SW480 (cell line): ENCODE measurements around the gene RNF25.

ENCODE experiments used
- DNase-seq: peaks from one replicate; pipeline ENCODE4 v3.0.0-alpha.2; 2016; ENCODE audit warnings: low spot score

Gene RNF25, protein sequence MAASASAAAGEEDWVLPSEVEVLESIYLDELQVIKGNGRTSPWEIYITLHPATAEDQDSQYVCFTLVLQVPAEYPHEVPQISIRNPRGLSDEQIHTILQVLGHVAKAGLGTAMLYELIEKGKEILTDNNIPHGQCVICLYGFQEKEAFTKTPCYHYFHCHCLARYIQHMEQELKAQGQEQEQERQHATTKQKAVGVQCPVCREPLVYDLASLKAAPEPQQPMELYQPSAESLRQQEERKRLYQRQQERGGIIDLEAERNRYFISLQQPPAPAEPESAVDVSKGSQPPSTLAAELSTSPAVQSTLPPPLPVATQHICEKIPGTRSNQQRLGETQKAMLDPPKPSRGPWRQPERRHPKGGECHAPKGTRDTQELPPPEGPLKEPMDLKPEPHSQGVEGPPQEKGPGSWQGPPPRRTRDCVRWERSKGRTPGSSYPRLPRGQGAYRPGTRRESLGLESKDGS

DNA sequence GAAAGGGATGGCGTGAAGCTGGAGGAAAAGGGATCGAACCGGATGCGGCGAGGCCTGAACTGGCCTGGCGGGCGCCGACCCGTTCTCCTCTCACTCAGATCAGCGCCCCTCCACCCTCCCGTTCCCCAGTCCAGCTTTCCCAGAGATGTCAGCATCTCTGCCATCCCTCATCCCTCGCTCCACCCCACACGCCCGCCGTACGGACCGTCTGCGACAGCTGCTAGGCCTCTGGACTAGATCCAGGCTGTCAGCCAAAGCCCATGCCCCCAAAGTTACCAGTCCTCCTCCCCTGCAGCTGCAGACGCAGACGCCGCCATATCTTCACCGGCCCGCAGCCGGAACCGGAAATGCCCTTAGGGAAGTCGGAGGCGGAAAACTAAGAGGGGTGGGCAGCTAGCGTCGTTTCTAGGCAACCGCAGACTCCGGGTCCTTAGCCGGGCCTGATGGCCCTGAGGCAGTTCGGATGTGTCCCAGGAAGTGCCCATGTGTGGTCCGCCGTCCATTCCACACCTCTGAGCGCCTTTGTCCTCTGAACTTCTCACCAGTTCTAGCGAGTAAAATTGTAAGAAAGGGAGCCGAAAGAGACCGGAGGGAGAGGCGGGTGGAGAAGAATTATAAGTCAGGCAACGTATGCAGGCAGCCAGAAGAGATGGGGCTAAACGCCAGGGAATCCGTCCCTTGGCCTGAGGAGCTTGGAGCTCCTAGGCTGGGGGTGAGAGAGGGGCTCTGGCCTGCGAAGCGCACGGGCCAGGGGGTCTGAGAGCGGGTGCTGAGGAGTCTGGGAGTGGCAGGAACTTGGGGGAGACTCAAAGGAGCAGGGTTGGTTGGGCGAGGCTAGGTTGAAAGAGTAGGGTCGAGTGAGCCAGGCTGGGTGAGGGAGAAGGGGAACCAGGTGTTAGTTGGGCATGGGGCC lies at the start of gene RNF25, which contains the start of gene STK36:
Gene RNF25 (minus strand): TSS at position 349 of the 913 bp plus-strand sequence. CDS start 32 bp downstream, at position 317.
Gene STK36 (plus strand): TSS at position 433 of the 913 bp plus-strand sequence. CDS start 744 bp downstream, outside the sequence.
- peak; percentile 91 for DNase-seq

DNA sequence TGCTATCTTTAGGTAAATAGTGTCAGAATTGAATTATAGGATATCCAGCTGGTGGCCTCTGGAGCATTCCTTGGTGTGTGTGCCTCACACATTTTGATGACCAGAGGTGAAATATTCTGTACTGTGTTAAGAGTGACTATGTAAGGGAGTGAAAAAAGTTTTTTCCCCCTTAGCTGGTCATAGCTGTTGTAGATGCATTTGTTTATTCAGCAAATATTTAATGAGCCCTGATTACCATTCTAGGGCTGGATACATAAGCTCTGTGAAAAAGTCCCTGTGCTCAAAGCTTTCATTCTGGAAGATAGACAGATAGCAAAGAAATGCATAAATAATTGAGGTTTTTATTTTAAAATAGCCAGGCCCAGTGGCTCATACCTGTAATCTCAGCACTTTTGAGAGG lies 49.7 kb upstream of the RNF25 start:
- DNase-seq = no peak

DNA sequence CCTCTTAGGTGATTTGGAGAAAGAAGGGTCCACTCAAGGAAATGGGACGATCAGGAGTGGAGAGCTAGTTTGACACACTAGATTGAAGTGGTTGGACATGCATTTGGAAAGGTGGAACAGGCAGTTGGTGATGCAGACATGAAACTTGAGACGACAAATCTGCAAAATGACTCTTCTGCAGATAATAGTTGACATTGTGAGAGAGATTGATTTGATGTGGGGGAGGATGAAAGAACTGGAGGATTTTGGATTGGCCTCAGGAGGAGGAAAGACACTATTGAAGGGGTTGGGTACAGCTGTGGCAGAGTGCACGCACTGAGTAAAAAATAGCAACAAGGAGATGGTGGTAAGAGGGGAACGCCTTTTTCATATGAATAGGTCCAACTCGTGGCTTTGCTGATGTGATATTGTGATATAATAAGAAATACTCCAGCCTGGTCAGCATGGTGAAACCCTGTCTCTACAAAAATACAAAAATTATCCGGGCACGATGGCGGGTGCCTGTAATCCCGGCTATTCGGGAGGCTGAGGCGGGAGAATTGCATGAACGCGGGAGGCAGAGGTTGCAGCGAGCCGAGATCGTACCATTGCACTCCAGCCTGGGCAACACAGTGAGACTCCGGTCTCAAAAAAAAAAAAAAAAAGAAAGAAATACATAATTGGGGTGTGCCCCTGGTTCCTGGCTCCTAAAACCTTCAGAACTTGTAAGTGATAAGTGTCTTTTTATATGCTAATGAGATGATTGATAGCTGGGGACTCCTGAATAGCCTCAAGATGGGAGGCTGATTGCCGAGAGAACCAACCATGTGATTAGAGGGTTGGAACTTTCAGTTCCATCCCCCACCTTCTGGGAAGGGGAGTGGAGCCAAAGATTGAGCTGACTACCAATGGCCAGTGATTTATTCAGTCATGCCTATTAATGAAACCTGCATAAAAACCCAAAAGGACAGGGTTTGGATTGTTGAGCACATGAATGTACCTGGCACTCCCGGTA lies 48.5 kb upstream of the RNF25 start:
- DNase-seq = no peak

DNA sequence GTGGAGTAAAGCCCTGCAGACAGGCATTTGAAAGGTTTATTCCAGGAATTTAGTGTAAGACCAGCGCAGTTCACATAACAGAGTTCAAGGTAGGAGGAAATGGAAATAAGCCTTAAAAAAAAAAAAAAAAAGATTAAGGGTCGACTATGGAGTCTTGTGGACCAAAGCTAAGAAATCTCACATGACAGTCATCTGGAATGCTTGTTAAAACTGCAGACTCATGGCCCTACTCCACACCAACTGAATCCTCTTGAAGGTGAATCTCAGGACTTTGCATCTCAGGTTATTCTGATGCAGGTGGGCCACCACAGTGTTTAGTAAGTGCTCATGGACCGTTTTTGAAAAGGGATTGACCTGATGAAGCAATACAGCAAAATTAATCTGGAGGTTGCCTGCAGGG lies 47.7 kb upstream of the RNF25 start:
- DNase-seq = no peak

DNA sequence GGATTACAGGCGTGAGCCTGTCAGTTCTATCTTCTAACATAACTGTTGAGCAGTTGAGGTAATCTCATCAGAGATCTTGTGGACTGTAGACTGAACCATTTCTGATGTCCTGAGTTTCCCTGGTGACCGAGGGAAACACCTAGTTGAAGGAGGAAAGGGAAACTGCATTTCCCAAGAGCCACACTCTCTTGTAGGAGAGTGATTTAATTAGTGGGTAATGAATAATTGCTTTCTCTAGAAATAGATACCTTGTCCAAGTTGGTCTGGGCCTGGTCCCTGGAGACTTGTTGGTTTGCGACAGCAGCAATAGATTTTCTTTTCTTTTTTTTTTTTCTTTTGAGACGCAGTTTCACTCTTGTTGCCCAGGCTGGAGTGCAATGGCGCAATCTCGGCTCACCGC lies 46.3 kb upstream of the RNF25 start:
- DNase-seq = no peak

DNA sequence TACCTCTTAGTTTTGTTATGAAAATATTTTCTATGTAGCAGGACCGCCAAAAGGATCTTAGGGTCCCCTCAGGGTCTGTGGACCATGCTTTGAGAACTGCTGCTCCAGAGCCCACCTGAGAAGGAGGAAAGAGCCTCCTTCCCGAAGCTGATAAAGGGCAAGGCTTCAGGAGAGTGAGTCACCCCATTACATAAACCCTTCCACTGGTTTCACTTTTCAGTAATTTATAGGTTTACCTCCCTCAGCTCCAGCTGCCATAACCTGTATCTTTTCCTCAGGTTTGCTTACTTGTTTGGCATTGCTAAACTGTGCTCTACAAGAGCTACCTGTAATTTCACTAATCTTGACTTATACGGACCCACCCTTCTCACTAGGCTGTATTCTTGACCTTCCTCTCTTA lies 45.5 kb upstream of the RNF25 start:
- DNase-seq = peak; percentile 39

DNA sequence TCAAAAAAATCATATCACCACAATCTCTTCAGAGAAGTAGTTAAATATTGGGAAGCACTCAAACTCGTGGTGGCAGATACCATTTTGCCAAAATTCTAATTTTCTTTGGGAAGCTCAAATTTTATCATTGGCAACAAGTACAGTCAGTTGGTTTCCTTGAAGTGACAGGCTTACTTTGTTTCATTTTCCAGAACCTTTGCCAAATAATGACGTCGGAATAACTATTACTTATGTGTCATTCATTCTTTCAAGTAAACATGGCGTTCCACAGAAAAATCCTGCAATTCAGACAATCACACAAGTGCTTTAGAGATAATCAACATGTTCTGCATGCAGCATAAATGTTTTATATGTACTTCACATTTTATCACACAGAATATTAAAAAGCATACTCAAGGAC lies 44.3 kb upstream of the RNF25 start:
- no peak for DNase-seq

DNA sequence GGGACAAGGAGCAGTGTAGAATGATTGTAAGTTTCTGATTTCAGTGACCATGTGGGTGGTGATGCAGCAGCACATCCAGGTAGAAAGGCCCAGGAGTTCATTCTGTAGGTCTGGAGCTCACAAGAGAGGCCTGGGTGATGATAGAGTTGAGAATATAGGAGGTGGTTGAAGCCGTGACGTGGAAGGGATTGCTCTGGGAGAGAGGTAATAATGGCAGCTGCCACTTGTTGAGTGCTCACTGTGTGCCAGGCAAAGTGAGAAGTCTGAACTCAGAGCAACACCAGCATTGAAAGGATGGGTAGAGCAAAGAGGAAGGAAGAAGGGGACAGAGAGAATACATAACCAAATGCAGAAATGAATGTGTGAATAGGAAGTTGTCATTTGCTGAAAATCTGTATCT lies 42.1 kb upstream of the RNF25 start:
- DNase-seq = no peak

DNA sequence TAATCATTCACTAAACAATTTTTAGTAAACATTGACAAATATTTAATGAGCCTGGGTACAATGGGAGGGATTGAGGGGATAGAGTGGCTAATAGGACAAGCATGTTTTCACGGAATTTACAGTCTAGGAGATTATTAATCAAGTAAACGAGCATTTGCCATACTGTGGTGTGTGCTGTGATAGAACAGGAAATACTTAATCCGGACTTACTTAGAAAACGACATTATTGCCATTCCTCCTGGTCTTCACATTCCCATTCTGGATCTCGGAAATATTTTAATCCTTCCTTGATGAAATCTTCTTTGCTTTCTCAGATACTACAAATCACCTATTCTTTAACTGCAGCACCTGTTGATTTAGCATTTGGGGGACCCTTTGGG lies 39.7 kb upstream of the RNF25 start:
- DNase-seq = no peak

DNA sequence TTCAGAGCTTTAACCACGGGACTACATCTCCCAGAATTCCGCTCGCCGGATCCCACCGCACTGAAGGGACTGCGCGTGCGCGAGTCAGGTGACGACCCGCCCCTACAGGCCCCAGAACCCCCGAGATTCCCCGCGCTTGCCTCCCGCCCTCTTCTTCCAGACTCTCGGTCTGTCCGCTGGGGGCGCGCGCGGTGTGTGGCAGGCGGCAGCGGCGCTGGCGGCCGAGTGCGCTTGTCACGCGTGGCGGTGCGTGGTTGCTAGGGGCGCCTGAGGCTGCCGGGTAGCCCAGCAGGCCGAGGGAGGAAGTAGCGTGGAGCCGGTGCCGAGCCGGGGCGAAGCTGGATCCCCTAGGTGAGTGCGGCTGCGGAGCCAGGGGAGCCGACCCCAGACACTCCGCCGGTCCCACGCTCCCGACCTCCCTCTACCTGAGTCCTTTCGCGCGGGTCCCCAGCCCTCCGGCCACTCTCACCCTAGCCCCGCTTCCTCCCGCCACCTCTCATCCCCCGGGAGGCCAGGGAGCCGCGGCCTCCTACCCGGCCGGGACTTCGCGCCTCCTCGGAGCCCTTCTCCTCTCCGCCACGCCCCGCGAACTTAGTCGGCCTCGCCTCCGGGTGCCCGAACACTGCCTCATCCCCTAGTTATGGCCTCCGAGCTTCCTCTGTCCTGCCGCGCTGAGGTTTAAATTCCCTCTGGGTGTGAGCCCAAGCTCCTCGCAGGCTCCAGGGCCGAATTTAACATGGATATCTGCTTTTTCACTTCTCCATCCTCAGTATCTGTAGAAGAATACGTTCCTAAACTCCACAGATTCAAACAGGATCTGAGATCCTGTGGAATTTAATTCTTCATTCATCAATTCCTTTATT lies 39.1 kb upstream of the RNF25 start, which contains the start of gene TTLL4:
Gene TTLL4 (plus strand): TSS at position 149 of the 863 bp plus-strand sequence. CDS start 26,842 bp downstream, outside the sequence.
- DNase-seq = peak; percentile 93

DNA sequence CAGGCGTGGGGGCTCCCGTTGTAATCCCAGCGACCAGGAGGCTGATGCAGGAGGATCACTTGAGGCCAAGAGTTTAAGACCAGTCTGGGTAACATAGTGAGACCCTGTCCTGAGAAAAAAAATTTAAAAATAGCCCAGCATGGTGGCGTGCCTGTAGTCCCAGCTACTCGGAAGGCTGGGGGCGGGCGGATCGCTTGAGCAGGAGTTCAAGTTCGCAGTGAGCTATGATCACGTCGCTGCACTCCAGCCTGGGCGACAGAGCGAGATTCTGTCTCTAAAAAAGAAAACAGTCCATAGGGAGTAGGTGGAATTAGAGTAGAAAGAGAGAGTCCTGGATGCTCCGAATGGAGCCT lies 38.5 kb upstream of the RNF25 start:
- DNase-seq = no peak

DNA sequence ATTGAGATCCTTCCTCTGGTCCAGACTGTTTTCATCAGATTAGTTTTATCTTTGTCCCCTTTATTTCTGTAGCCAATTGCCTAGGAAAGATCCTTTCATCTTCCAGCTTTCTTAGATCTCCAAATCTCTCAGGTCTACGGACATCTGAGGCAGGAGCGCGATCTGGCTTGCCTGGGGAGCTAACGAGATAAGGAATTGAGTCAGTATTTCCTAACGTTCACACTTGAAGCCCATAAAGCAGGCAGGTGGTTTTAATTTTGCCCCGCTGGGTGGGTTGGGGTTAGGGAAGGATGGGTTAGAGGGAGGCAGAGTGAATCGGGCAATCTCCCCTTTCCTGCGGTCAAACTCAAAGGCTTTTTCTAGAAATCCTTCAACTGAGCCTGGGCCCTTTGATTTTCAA lies 38.1 kb upstream of the RNF25 start:
- DNase-seq = no peak

DNA sequence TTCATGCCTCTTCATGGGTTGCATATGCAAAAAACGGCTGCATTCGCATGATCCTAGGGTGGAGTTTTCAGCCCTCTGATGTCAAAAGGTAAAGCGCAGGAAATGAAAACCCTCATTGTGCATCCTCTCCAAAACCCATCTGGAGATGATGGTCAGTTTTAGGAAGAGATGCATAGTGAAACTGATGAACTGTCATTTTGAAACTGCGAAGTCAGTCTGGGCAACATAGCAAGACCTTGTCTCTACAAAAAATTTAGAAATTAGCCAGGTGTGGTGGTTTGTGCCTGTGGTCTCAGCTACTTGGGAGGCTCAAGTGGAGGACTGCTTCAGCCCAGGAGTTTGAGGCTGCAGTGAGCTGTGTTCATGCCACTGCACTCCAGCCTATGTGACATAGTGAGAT lies 36.3 kb upstream of the RNF25 start:
- DNase-seq = no peak

DNA sequence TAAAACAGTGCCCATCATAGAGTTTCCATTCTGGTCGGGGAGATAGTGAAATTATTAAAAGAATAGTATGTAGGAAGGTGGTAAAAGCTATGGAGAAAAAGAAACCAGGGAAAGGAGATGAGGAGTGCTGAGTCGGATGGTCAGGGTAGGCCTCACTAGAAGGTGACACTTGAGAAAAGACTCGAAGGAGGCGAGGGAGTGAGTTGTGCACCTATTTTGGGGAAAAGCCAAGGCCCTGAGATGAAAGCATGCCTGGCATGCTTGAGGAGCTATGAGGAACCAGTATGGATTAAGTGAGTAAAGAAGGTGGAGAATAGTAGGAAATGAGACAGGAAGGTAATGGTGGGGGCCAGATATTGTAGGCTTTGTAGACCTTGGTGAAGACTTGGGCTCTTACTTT lies 31.5 kb upstream of the RNF25 start:
- DNase-seq = no peak

DNA sequence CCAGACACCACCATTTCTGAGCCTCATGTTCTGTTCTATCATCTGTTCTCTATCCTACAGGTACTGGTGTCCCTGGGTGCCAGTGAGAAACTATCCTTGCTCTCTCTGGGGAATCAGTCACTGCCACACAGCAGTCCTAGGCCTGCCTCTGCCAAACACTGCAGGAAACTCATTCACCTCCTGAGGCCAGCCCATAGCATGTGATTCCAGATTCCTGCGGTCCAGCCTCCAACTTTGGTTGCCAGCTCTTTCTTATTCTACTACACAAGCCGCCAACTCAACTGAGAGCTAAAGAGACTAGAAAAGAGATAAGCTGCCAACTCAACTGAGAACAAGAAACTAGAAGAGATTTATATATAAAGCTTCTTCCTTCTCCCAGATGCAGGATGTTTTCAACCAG lies 30.0 kb upstream of the RNF25 start:
- no peak for DNase-seq

DNA sequence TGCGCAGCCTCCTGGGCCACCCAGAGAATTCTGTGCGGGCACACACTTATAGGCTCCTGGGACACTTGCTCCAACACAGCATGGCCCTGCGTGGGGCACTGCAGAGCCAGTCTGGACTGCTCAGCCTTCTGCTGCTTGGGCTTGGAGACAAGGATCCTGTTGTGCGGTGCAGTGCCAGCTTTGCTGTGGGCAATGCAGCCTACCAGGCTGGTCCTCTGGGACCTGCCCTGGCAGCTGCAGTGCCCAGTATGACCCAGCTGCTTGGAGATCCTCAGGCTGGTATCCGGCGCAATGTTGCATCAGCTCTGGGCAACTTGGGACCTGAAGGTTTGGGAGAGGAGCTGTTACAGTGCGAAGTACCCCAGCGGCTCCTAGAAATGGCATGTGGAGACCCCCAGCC lies 27.1 kb upstream of the RNF25 start:
- no peak for DNase-seq

DNA sequence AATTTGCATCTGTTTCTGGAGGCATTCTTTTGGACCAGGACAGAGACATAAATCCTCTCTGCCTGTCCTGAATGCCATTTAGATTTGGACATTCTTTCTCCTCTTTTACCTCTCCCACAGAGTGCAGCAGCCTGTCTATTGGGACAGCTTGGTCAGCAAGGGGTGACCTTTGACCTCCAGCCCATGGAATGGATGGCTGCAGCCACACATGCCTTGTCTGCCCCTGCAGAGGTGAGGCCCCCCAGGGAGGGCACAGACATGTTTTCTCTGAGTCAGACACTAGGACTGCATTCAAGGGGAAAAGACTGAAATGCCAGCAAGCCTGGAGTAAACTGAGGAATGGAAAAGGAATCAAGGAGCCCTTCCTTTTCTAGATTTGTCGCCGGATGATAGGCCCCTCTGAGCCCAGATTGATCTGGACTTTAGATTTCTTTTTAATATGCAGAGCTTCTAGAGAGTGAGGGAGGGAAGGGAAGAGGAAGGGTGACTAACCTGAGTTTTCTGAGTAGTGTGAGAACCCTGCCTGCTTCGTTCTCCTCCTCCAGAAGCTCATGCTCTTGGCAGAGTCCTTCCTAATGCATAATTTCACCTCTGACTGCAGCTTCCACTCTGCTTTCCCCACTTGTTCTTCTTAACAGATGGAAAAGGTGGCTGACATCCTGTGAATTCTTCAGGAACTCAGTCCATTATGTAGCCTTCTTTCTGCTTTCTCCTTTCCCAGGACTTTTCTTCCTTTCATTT lies 22.8 kb upstream of the RNF25 start:
- no peak for DNase-seq

DNA sequence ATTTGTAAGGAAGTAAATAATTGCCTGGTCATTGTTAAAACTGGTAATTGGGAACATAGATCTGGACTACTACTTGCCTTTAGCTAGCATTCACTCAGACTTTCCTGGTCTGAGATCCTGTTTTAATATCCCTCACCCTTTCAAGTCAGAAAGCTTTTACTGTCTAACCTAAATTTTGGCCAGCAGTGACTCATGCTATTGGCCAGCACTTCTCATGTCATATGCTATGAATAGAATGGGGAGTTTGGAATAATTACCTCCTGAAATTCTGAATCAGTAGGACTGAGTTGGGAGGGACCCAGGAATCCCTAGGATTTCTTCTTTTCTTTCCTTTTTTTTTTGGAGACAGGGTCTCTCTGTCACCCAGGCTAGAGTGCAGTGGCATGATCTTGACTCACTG lies 19.4 kb upstream of the RNF25 start:
- no peak for DNase-seq

DNA sequence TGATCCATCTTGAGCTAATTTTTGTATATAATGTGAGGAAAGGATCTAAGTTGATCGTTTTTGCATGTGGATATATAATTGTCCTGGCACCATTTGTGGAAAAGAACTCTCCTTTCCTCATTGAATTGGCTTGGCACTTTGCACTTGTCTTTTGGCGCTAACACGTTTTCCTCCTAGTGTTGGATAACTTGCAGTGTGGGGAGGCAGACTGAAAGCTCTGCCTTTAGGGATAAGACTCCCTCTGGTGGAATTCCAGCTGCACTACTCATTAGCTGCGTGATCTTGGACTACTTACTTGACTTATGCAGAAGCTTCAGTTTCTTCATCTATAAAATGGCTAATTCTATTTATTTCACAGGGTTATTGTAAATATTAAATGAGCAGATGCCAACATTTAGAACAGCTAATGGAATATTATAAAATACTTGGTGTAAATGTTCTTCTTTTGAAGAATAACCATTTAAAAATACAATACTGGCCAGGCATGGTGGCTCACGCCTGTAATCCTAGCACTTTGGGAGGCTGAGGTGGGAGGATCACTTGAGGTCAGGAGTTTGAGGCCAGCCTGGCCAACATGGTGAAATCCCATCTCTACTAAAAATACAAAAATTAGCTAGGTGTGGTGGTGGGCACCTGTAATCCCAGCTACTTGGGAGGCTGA lies 15.7 kb upstream of the RNF25 start:
- DNase-seq = peak; percentile 77
